NCI-H2029 (cell line): ENCODE results near the gene RBFOX1.
"Not testable (repeated sequence)": the region's sequence is repeated elsewhere in the genome, so short reads cannot be mapped to it uniquely, and the experiment has no call there.

Experiments
- DNase-seq: peaks from one replicate; lab custom pipeline; 2025; lab: John Stamatoyannopoulos, UW

Gene RBFOX1

GRCh38 chr16:7471268-7471667 lies 138.6 kb downstream of the RBFOX1 start:
- no peak for DNase-seq

- no peak for DNase-seq
Measured at GRCh38 chr16:7482032-7482431, 149.4 kb downstream of the RBFOX1 start.

- DNase-seq, result no peak
Measured at GRCh38 chr16:7482596-7483290, 150.1 kb downstream of the RBFOX1 start.

GRCh38 chr16:7487574-7488323 lies 155.1 kb downstream of the RBFOX1 start:
- no peak for DNase-seq

DNA sequence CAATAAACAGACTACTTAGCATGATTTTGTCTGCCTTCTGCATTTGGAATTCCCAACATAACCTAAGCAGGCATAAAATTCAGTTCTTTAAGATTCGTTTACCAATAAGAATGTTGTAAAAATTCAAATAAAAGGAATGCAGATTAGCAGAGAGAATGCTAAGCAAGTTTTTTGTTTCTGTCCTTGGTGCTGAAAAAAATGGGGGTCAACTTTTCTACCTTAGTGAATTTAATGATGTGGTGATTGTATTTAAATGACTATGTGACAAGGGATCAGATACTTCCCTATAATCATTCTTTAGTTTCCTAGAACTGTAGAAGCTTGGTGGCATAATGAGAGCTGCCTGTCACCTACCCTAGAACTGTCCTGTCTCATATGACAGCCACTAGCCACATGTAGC lies 159.5 kb downstream of the RBFOX1 start:
- DNase-seq, result no peak

DNA sequence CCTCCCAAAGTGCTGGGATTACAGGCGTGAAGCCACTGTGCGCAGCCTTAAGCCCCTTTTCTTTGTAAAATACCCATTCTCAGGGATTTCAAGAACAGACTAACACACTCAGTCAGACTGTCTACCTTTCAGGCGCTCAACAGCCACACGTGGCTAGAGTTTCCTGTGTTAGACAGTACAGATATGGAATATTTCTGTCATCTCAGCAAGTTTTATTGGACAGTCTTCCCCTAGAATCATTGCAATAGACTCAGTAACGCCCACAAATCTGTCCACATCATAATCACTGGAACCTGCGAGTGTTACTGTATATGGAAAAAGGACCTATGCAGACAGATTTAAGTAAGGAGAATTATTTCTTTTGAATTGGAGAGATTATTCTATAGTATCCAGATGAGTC lies 160.5 kb downstream of the RBFOX1 start:
- DNase-seq, result no peak

- DNase-seq, result no peak
Measured at GRCh38 chr16:7497691-7498090, 165.0 kb downstream of the RBFOX1 start.

DNA sequence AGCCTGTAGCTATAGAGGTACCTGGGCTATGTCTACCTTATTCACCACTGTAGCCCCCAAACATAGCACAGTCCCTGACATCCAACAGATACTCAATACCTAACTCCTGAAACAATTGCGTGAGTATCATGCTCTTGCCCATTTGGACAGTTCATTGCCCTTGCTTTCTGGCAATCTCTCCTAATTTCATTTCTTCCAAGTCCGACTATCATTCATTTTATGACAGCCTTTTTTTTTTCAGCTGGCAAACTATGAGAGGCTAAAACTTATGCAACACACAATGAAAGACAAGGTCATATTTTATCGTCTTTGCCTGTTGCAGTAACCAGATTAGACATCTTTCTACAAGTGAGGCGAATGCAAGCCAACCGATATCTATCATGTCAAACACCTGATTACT lies 169.2 kb downstream of the RBFOX1 start:
- no peak for DNase-seq

GRCh38 chr16:7502591-7503157 lies 170.0 kb downstream of the RBFOX1 start:
- not testable (repeated sequence) for DNase-seq

- no peak for DNase-seq
Measured at GRCh38 chr16:7503666-7504065, 171.0 kb downstream of the RBFOX1 start.

GRCh38 chr16:7504844-7505243 lies 172.2 kb downstream of the RBFOX1 start:
- DNase-seq, result no peak

GRCh38 chr16:7505495-7505894 lies 172.8 kb downstream of the RBFOX1 start:
- DNase-seq, result no peak

DNA sequence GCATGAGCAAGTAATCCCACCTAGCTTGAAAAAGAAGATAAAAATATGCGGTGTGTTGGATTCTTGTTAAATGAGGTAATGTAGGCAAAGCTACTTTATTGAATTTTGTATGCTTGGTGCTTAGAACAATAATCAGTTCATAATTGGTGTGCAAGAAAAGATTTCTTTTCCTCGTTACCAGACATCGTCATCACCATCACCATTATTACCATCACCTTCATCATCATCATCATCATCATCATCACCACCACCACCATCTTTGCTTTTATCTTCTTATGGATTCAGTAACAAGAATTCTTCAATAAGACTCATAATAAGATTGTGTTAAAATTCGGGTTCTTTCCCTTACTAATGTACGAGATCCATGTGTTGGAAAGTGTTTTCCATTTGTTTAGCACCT lies 173.7 kb downstream of the RBFOX1 start:
- no peak for DNase-seq

DNA sequence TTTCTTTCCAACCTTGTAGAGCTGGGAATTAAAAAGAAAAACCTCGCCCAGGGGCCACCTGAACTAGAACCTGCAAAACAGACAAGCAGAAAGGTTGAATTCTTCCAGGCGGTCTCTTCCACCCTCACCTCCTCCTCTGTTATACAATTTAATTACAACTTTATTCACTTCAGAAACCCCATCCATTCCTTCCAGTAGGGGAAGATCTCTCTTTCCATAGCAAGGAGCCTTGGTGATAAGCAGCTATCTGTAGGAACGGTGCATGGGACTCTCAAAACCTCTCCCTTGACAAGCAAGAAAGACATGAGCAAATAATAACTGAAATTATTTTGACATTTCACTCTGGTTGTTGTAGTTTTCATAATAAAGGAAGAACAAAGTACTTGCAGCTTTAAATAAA lies 176.0 kb downstream of the RBFOX1 start:
- DNase-seq, result no peak

- no peak for DNase-seq
Measured at GRCh38 chr16:7509963-7510601, 177.4 kb downstream of the RBFOX1 start.

GRCh38 chr16:7511549-7512260 lies 179.1 kb downstream of the RBFOX1 start:
- no peak for DNase-seq

GRCh38 chr16:7512503-7512902 lies 179.9 kb downstream of the RBFOX1 start:
- DNase-seq, result no peak

DNA sequence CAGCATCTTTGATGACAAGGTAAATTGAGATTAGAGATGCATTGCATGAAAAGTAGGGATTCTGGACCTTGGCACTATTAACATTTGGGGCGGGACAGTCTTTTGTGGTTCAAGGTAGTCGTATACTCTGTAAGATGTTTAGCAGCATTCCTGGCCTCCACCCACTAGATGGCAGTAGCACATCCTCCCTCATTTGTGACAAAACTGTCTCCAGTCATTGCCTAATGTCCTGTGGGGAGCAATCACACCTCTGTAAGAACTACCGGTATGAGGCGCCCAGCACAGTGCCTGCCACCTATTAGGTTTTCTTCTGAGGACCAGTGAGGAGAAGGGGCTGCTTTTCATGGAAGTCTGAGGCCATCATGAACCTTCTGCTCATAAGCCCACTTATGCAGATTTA lies 180.8 kb downstream of the RBFOX1 start:
- peak; percentile 4 for DNase-seq

GRCh38 chr16:7515543-7515942 lies 182.9 kb downstream of the RBFOX1 start:
- DNase-seq, result no peak

- no peak for DNase-seq
Measured at GRCh38 chr16:7517496-7517895, 184.9 kb downstream of the RBFOX1 start.

DNA sequence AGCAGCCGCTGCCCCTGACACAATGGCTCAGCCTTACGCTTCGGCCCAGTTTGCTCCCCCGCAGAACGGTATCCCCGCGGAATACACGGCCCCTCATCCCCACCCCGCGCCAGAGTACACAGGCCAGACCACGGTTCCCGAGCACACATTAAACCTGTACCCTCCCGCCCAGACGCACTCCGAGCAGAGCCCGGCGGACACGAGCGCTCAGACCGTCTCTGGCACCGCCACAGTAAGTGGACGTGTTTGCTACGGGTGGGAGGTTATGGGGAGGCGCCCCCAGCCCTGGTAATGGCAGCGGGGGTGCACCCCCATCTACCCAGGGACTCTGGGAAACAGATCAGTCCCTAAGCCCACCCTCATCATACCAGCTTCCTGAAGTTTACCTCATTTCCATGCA lies 185.5 kb downstream of the RBFOX1 start:
- DNase-seq, result no peak

GRCh38 chr16:7521834-7522233 lies 189.2 kb downstream of the RBFOX1 start:
- no peak for DNase-seq
